ENCODE results near the gene WDR46. TPM values are rescaled to one million over a fixed set of nuclear protein-coding genes. Genes with fewer than 3 reads are reported as not detected.
A peak's percentile ranks its signal among the peaks of the same experiment; 100 is the strongest.

Gene WDR46
- total and polyA plus RNA-seq, 2 donors (not counting 3 experiments of a cell fraction or from before 2014, with no cell fraction given), result 61.4 to 71.2 TPM

DNA sequence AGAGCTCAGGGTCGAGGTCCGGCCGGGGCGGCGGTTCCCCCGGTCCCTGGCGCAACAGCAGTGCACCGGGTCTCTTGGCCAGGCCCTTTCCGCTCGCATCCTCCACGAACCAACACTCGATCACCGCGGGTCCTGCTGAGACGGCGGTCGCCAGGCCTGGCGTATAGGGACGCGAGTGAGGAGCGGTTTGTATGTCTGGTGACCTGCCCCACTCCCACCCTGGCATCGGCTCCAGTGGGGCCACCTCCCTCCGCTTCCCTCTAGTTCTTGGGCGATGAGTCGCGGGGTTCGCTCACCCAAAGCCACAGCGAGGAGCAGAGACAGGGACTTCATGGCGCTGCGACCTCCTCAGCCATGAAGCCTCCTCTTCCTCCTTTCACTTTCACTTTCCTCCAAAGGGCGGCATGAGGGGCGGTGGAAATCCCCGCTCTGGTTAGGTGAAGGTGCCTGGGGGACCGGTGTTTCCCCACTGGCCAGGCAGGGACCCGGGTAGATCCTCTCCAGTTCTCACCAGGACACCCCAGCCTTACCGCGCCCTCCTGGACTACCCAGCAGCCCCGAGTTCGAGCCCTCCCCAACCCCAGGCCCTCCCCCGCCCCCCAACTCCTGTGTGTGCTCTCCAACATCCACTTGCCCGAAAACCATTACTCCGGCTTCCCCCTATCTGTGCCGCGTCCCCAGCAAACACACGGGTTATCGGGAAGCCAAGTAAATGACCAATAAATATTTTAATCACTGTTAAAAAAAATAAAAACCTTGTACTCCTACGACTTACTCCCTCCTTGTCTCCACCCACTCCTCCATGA, 24.9 kb upstream of the WDR46 start, which contains the start of gene TAPBP:
TAPBP (minus strand) TSS at position 370 of the 806 bp plus-strand sequence; CDS start at position 333, 37 bp downstream.
- peaks cover 0 to 3% of the 10 kb centered on the region in 2 experiments for H3K36me3 ChIP-seq (ENCODE audit: control insufficient read depth in 2 of 2, extremely low read depth in 1 of 2, insufficient read depth in 2 of 2, low read length in 2 of 2)
- TSS peak; percentile 63 for BruUV-seq (replicated peaks)
- H3K9ac ChIP-seq (replicated peaks; ENCODE audit: extremely low read depth, insufficient read depth, low read length), result peak within 1 kb of the TSS; percentile 69
- H3K9me3 ChIP-seq (replicated peaks; ENCODE audit: control insufficient read depth, insufficient read depth, low read length), result no peaks in the 10 kb centered on the region
- H3K4me2 ChIP-seq (ENCODE audit: insufficient read depth, low read length), result peak within 1 kb of the TSS; percentile 92
- H2AFZ ChIP-seq (ENCODE audit: low read depth, low read length), result peak within 1 kb of the TSS; percentile 25
- FAIRE-seq, result peak; percentile 73
- H3K27ac ChIP-seq (ENCODE audit: insufficient read depth, low read depth, low read length), result peak within 1 kb of the TSS; percentile 48
- H3K4me3 ChIP-seq (replicated peaks in 1 of 3; ENCODE audit: insufficient read depth in 1 of 3, low read depth in 1 of 3, low read length in 3 of 3), result peak within 1 kb of the TSS; percentile 37 to 96 (median 65)
- dilution Hi-C loops (cut with MboI; ENCODE audit: extremely low pct_ligation_motif_present, low sequenced_read_pairs) (no loop called here), intact Hi-C loops (cut with micrococcal nuclease) (loop anchor here (1.0 to 10.0 kb wide), 4 partner anchors 15 to 261 kb away; partner anchors contain the start of genes B3GALT4, HSD17B8, RXRB and SLC39A7)
- no peaks in the 10 kb centered on the region for H4K20me1 ChIP-seq (replicated peaks; ENCODE audit: control insufficient read depth, extremely low read depth, insufficient read depth, low read length)
- POLR2A ChIA-PET, result no interaction called here
- peak; percentile 84 for DNase-seq (ENCODE audit: low read depth, low spot score)
- no peak for TF ChIP-seq GATA2 (IDR thresholded peaks at IDR 0.05; ENCODE audit: insufficient read depth, insufficient read length, low read depth, low read length)
- TF ChIP-seq JUN (IDR thresholded peaks at IDR 0.05; ENCODE audit: borderline replicate concordance, insufficient read depth, insufficient read length, low read depth), result no peak
- peak; percentile 44 for TF ChIP-seq POLR2AphosphoS5 (IDR thresholded peaks at IDR 0.05; ENCODE audit: insufficient read depth, low read depth, low read length)
- peak; percentile 48 for TF ChIP-seq POLR2A (IDR thresholded peaks at IDR 0.05; ENCODE audit: low read depth, low read length)
- TF ChIP-seq CTCF (IDR thresholded peaks at IDR 0.05; ENCODE audit: extremely low read depth in 1 of 2, insufficient read depth in 1 of 2, low read depth in 1 of 2, low read length in 2 of 2), result no peak
- no peaks in the 10 kb centered on the region for H3K27me3 ChIP-seq (ENCODE audit: control insufficient read depth in 2 of 2, insufficient read depth in 2 of 2, low read length in 2 of 2)
- H3K4me1 ChIP-seq (ENCODE audit: control insufficient read depth, extremely low read depth, insufficient read depth, low read length), result peaks cover 25% of the 10 kb centered on the region
- CTCF ChIA-PET, result interaction anchor here (0.8 to 2.6 kb wide), 4 partner anchors 13 to 36 kb away, joined by 5 to 19 read pairs (median 8); partner anchors contain the start of genes B3GALT4 and RGL2
- peaks cover 18% of the 10 kb centered on the region for H3K79me2 ChIP-seq (ENCODE audit: control insufficient read depth, insufficient read depth, low read length)
- no peaks in the 10 kb centered on the region for H3K9me1 ChIP-seq (replicated peaks; ENCODE audit: control insufficient read depth, extremely low read depth, insufficient read depth, low read length)
